Sciatic nerve (tissue), 2 donors: Measurements from ENCODE around the gene SLX9. TPM values are rescaled to one million over a fixed set of nuclear protein-coding genes. Genes with fewer than 3 reads are reported as not detected.
A peak's percentile ranks its signal among the peaks of the same experiment; 100 is the strongest.

Source experiments
- ATAC-seq: fragments of 200-7000 bp; cut with Tn5 transposase; one replicate; pipeline ENCODE4 v1.9.1; 2020; ENCODE audit warnings: mild to moderate bottlenecking, moderate library complexity
- DNase-seq: peaks from one replicate; pipeline ENCODE4 v3.0.0-alpha.2; 2020; ENCODE audit warnings: low spot score
- intact Hi-C: fragments of 100-400 bp; cut with DNase I; formaldehyde crosslinking; loops from one replicate; pipeline ENCODE4 v1.14.2; 2022
- total RNA-seq: library from RNA; stranded (reverse); fragmentation: NEBNext Ultra II Directional; extraction: Animal tissue kit (Norgen Biotek cat#: 25700); gene quantifications from one replicate; pipeline ENCODE4 v1.2.1, GENCODE V29; 2021
- donor health status: DM: no; HTN: no; CAD: no.
- donor health status: DM: no; HTN: no; CAD: no.

SLX9 gene
- total RNA-seq, 1 donor from 2014 or later: 17.1 TPM

- ATAC-seq (no peak), DNase-seq (no peak)
- intact Hi-C loops: no loop called here
Observed at GRCh38 chr21:44991538-44992483, 52.0 kb downstream of the SLX9 start.

DNA sequence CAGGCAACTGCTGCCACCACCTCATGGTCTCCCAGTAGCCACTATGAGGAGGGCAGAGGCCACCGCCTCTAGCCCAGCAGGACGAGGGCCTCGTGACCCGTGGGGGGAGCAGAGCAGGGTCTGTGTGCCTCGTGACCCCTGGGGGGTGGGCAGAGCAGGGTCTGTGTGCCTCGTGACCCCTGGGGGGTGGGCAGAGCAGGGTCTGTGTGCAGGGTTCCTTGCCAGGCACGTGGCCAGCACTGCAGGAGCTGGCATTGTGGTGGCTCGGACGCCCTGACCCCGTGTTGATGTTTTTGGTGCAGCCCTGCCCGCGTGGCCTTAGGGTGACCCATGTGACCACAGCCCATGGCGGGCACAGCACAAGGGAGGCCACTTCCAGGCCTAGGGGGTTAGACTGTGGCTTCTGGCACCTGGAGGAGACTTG lies 52.8 kb downstream of the SLX9 start:
- intact Hi-C loops: no loop called here
- DNase-seq (no peak), ATAC-seq (no peak)

- DNase-seq (no peak), ATAC-seq (no peak)
- intact Hi-C loops: no loop called here
Observed at GRCh38 chr21:44993321-44994046, 53.7 kb downstream of the SLX9 start.

GRCh38 chr21:44994047-44994694 lies 54.3 kb downstream of the SLX9 start:
- peak; percentile 35 for ATAC-seq
- no peak for DNase-seq
- intact Hi-C loops: no loop called here

DNA sequence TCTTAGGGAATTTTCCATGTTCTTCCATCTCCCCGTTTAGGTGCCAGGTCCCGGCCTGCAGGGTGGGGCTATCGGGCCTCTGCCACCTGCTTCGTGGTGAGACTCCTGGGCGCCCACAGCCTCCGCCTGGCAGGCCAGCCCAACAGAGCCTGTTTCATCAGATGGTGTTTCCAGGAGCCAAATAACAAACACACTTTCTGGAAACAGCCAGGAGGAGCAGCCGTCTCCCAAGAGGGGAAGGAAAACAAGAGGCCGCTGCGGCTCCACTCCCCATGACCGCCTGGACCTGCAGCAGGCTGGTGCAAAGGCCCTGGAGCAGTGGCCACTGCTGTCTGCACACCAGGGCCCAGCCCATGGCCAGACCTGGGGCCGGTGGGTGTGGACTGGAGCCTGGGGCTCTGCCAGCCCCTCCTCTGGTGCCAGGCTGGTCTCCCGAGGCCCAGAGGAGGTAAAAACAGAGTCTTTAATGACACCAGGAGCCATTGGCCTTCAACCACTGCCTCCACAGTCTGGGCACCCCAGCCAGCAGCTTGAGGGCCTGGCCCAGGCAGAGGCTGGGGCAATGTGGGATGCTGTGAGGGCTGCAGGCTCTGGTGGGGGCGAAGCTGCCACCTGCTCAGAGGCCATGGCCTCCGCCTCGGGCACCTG lies 55.0 kb downstream of the SLX9 start:
- peak; percentile 52 for ATAC-seq
- DNase-seq: no peak
- intact Hi-C loops: no loop called here

GRCh38 chr21:44995343-44995941 lies 55.6 kb downstream of the SLX9 start:
- intact Hi-C loops: no loop called here
- DNase-seq (no peak), ATAC-seq (peak; percentile 42)

- intact Hi-C loops: no loop called here
- no peak for ATAC-seq
- DNase-seq: no peak
Observed at GRCh38 chr21:44996096-44996495, 56.3 kb downstream of the SLX9 start.

GRCh38 chr21:44996501-44996921 lies 56.7 kb downstream of the SLX9 start:
- DNase-seq (no peak), ATAC-seq (no peak)
- intact Hi-C loops: no loop called here

DNA sequence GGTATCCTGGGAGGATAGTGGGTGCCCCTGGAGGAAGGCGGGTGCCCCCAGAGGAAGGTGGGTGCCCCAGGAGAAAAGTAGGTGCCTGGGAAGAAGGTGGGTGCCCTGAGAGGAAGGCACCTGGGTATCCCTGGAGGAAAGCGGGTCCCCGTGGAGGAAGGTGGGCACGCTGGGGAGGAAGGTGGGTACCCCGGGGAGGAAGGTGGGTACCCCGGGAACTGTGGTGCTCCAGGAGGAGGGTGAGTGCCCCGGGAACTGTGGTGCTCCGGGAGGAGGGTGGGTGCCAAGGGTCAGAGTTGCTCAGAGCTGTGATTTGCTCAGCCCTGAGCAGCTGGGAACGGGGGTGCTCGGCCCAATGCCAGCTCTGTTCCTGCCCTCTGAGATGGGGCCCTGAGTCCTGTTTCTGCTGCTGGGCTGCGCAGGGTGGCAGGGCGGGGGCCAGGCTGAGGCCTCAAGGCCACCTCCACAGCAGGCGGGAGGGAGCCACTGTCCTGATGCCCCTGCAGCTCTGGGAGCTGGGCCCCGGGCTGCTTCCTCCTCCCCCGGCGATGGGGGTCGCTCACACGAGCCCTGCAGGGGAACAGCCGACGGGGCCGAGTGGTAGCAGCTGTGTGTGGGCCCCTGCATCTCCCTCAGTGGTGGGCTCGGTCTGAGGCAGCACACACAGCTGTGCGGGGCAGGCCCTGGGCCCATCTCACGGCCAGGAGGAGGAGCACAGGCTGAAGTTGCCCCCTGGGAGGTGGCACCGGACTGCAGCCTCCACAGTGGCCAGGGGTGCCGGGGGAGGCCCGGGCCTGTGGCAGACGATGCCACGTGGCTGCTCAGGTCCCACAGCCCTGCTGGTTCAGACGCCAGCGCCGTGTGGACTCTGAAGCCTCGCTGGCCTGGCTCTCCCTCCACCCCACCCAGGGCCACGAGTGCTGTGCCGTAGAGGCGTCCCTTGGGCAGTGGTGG lies 57.4 kb downstream of the SLX9 start:
- DNase-seq (no peak), ATAC-seq (no peak)
- intact Hi-C loops: no loop called here

DNA sequence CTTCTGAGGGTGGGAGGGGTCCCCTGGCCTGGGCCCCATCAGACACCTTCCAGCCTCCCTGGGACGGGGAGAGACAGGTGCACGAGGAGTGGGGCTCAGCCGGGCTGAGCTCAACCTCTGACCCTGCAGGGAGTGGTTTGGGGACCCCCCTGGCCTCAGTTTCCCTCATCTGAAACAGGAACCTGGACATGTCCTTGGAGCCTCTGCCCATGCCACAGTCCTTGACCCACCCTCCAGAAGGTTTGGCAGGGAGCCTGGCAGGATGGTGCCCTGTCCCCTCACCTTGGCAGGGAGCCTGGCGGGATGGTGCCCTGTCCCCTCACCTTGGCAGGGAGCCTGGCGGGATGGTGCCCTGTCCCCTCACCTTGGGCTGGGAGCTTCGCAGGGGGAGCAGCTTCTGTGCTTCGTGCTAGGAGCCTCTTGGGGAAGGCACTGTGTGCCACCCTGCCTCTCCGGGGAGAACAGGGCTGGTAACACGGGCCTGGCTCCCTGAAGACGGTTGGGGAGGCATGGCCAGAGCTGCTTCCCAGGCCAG lies 58.3 kb downstream of the SLX9 start:
- DNase-seq: no peak
- intact Hi-C loops: no loop called here

DNA sequence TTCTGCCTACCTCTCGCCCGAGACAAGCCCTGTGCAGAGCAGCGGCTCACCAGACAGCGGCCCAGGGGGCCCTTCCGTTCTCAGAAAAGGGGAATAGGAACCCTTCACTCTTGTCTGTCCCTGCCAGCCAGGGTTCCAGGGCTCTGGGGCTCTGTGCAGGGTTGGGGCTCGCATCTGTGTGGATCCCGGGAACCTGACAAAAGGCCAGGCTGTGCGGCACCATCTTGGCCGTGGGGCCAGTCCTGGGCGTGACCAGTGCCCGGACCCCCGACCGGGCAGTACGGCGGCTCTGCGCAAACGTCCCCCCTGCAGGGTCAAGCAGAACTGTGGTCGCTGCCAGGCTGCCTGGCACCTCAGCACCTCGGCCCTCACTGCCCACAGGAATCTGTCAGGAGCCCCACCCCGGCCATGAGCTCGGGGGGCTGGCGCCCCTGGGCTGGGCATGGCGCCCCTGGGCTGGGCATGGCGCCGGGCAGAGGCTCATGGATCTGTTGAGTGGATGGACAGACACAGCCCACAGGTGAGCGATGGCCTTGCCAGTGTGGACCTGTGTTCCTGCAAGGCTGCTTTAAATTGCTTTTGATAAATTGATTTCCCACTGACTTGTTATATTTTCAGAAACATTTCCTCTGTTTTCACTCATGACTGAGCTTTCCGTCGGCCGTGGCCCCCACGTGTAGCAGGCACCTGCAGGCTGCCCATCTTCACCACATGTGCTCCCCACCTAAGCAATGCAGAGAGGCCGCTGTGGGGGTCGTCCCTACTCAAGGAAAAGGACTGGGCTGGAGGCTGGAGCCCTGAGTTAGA lies 59.0 kb downstream of the SLX9 start:
- no peak for ATAC-seq
- DNase-seq: no peak
- intact Hi-C loops: no loop called here

More for the DNA sequence above, 58.3 kb downstream of the SLX9 start:
- ATAC-seq: no peak

DNA sequence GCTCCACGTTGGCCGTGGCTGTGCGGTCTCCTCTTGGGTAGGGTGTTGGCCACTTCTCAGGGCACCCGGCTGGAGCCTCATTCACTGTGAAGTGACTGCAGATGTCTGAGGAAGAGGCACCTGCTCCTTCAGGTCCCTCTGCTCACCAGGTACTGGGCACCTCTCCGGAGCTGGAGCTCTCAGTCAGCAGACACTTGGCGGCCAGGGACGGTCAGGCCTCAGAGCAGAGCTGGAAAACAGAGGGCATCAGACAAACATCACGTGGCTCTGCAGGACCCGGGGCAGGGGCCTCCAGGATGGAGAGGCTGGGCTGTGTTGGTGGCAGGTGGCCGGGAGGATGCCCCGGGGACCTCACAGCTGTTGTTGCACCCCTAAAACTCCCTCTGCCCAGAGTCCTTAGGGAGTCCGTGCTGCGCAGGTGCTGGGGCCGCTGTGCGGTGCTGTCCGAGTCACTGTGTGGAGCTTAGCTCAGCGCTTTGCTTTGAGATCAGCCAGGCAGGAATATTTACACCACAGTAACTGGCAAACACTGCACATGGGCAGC lies 59.7 kb downstream of the SLX9 start:
- DNase-seq (no peak), ATAC-seq (no peak)
- intact Hi-C loops: no loop called here

DNA sequence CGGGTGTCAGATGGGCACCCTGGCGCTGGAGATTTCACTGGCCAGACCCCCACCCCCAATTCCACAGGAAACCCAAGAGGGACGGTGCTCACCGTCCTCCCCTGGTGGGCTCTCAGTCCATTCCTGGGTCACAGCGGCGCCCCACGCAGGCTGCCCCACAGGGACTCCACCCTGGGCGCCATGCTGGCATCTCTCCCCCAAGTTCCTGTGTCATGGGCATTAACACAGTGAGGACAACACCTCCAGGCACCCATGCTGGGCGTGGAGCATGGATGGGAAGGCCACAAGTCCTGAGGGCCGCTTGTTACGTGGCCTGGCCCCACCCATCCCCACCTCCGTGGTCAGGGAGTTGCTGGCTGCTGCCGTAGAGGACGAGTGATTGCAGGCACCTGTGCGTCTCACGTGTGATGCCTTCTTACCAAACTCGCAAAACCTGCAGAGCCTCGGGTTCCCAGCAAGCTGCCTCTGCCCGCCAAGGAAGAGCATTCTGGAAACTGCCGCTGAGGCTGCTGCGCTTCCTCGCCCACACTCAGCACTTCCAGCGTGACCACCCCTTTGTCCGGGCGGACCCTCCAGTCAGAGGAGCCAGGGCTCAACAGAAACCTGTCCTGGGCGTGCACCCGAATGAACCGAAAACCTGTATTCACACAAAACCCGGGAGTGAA lies 60.3 kb downstream of the SLX9 start:
- DNase-seq (no peak), ATAC-seq (no peak)
- intact Hi-C loops: no loop called here

GRCh38 chr21:45000637-45001133 lies 60.9 kb downstream of the SLX9 start:
- intact Hi-C loops: no loop called here
- no peak for ATAC-seq
- DNase-seq: no peak

DNA sequence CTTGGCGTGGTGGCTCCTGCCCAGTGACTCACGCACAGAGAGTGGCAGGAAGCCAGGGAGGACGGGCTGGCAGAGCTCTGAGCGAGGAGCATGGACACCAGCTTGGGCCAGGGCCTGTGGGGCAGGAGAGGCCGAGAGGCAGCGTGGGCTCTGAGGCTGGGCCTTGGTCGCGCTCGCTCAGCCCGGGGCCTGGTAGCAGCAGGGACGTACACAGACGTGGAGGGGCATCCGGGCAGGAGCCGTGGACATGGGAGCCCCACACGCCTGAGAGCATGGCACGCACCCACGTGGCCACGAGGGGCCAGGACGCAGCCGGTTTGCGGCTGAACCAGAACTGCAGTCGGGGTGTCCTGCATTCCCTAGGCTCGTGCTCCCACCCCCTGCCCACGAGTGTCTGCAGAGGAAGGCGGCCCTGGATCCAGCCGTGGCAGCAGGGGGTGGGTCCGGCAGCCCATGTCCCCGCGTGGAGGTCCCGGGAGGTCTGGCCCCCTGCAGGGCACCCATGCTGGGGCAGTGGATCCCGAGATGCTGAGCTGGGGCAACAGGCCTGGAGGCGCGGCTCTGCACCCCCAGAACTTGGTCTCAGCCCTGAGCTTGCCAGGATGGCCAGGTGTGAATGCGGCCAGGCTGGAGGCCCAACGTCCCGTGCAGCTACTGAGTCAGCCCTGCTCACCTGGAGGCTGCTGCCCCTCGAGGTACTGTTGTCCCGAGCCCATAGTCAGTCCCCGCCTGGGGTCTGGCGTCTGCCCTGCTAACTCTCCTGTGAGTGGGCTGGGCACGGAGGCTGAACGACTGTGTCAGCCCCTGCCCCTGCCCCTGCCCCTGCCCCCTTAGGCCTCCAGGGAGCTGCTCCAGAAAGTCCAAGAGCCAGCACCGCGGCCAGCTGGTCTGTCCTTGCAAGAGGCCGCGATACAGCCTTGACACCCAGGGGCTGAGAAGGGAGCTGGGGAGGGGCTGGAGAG lies 61.6 kb downstream of the SLX9 start:
- DNase-seq (peak; percentile 59), ATAC-seq (peak; percentile 18)
- intact Hi-C loops: no loop called here
